ENCODE measurements around the gene SLCO2A1.

The SLCO2A1 gene

GRCh38 chr3:134018406-134018805 lies 11.3 kb downstream of the SLCO2A1 start:
- no peak overlapping the region for H3K27ac ChIP-seq

GRCh38 chr3:134017490-134017889 lies 12.2 kb downstream of the SLCO2A1 start:
- ChIA-PET POLR2A (ENCODE audit: low non-redundant PET) (no interaction called here), CTCF (no interaction called here)
- TF ChIP-seq CTCF (conservative IDR thresholded peaks at IDR 0.05; ENCODE audit: low read depth): no peak
- no peak for DNase-seq (ENCODE audit: low spot score)
- H3K27ac ChIP-seq: no peak overlapping the region

More at GRCh38 chr3:134018406-134018805, 11.3 kb downstream of the SLCO2A1 start:
- no peak for TF ChIP-seq CTCF (conservative IDR thresholded peaks at IDR 0.05; ENCODE audit: low read depth)
- ChIA-PET POLR2A (ENCODE audit: low non-redundant PET) (no interaction called here), CTCF (interaction anchor here (1.0 kb wide), 1 partner anchor 88 kb away, joined by 4 read pairs; no protein-coding TSS in a partner anchor)
- no peak for DNase-seq (ENCODE audit: low spot score)

- H3K27ac ChIP-seq: no peak overlapping the region
- no peak for DNase-seq (ENCODE audit: low spot score)
- no peak for TF ChIP-seq CTCF (conservative IDR thresholded peaks at IDR 0.05; ENCODE audit: low read depth)
- ChIA-PET CTCF (interaction anchor here (0.6 kb wide), 2 partner anchors 48 to 67 kb away, joined by 3 to 5 read pairs; no protein-coding TSS in a partner anchor), POLR2A (ENCODE audit: low non-redundant PET) (no interaction called here)
Observed at GRCh38 chr3:134014270-134014669, 15.5 kb downstream of the SLCO2A1 start.

GRCh38 chr3:134013280-134013679 lies 16.4 kb downstream of the SLCO2A1 start:
- H3K27ac ChIP-seq: no peak overlapping the region
- TF ChIP-seq CTCF (conservative IDR thresholded peaks at IDR 0.05; ENCODE audit: low read depth): no peak
- no peak for DNase-seq (ENCODE audit: low spot score)
- ChIA-PET POLR2A (ENCODE audit: low non-redundant PET) (no interaction called here), CTCF (interaction anchor here (0.6 kb wide), 1 partner anchor 414 kb away, joined by 3 read pairs; no protein-coding TSS in a partner anchor)

- no peak overlapping the region for H3K27ac ChIP-seq
- TF ChIP-seq CTCF (conservative IDR thresholded peaks at IDR 0.05; ENCODE audit: low read depth): no peak
- POLR2A ChIA-PET (ENCODE audit: low non-redundant PET): no interaction called here
- DNase-seq (ENCODE audit: low spot score): no peak
- CTCF ChIA-PET: no interaction called here
Observed at GRCh38 chr3:134009345-134010000, 20.3 kb downstream of the SLCO2A1 start.

GRCh38 chr3:134008630-134009156 lies 21.0 kb downstream of the SLCO2A1 start:
- POLR2A ChIA-PET (ENCODE audit: low non-redundant PET): no interaction called here
- no peak overlapping the region; the same call in 1 of the 2 replicates for H3K27ac ChIP-seq
- TF ChIP-seq CTCF (conservative IDR thresholded peaks at IDR 0.05; ENCODE audit: low read depth): no peak
- peak; percentile 45 for DNase-seq (ENCODE audit: low spot score)
- CTCF ChIA-PET: no interaction called here

Measured in RWPE1 (cell line).